Coronary artery (tissue), 2 donors: ENCODE results near the gene SFT2D1.

Experiments used
- DNase-seq: peaks from one replicate; pipeline ENCODE4 v3.0.0-alpha.2; 2017; ENCODE audit warnings: low spot score
- H3K27ac ChIP-seq, 2 donors: fragments of 200-600 bp; sonication (generic); one replicate each; pipeline ENCODE4 v1.5.1; 2016 to 2019
- H3K4me3 ChIP-seq: fragments of 200-600 bp; sonication (generic); 2 replicates; pipeline ENCODE4 v1.5.1; 2016; ENCODE audit warnings: mild to moderate bottlenecking, moderate library complexity
- CTCF ChIP-seq: fragments of 200-600 bp; sonication (generic); IDR thresholded peaks from one replicate; pipeline ENCODE4 v1.5.1; 2019; ENCODE audit warnings: antibody characterized with exemption

Gene SFT2D1

GRCh38 chr6:166318649-166319600 lies 23.4 kb downstream of the SFT2D1 start:
- DNase-seq: peak; percentile 58
- TF ChIP-seq CTCF: no peak
- Histone ChIP-seq H3K4me3 (no peak overlapping the region), H3K27ac (no peak overlapping the region)

- TF ChIP-seq CTCF: no peak
- DNase-seq: peak; percentile 41
- no peak overlapping the region for H3K4me3 ChIP-seq
- H3K27ac ChIP-seq: no peak overlapping the region
Measured at GRCh38 chr6:166318227-166318626, 24.1 kb downstream of the SFT2D1 start.

DNA sequence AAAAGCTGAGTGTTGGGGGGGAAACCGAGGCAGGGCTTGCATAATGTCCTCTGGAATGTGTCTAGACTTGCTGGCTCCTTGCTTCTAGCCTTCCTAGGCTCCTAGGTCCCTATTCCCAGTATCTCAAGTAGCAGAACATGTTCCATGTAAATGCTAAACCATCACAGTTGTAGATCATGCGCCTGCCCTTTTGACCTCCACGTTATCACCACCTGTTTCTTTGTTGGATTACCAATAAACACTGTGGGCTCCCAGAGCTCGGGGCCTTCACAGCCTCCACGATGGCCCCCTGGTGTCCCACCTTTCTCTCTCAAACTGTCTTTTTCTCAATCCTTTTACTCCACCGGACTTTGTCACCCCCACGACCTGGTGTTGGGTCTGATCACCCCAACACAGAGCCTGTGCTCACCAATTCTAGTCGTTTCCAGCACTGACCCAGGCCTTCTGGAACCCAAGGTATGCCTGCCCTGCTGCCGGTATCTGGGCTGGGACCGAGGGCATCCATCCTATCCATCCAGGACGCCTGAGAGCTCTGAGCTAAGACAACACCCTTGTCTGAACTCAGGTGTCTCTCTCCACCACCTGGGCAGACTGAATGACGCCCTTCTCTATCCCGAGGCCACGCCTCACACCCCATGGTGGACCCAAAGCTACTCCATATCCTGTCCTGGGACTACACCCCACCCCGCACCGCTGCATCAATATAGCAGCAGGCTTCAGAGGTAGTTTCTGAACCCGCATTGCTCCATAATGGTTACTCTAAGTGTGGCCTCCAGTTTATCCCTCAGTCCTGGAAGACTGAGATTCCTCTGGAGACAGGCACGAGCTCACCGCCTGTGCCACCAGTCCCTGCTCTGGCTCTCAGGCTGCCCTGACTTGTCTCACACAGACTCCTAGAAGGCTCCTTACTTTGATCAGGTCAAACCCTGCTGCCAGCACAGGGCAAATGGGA lies 24.8 kb downstream of the SFT2D1 start:
- TF ChIP-seq CTCF: no peak
- Histone ChIP-seq H3K4me3 (no peak overlapping the region), H3K27ac (no peak overlapping the region)
- peak; percentile 63 for DNase-seq

DNA sequence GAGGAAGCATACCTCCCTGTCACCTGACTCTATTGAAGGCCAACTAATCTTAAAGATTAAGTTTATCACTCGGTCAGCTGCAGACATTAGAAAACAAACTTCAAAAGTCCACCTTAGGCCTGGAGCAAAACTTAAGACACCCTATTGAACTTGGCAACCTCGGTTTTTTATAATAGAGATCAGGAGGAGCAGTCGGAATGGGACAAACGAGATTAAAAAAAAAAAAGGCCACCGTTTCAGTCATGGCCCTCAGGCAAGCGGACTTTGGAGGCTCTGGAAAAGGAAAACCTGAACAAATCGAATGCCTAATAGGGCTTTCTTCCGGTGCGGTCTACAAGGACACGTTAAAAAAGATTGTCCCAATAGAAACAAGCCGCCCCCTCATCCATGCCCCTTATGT lies 26.9 kb downstream of the SFT2D1 start:
- Histone ChIP-seq H3K4me3 (no peak overlapping the region), H3K27ac (no peak overlapping the region)
- no peak for TF ChIP-seq CTCF
- no peak for DNase-seq

DNA sequence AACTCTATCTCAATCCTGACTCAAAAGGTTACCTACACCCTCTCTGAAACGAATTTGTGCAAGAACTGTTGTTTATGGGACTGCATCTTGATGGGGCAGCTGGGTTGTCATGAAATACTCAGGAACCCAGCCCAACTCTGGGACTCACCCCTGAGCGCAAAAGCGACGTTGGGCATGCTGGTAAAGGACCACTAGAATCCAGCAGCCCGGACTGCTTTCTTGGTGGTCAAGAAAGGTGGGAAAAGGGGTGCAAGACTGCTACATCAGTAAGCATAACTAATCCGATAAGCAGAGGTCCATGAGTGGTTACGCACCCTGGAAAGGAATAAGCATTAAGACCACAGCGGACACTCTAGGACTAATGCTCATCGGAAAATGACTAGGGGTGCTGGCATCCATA lies 27.9 kb downstream of the SFT2D1 start:
- no peak for TF ChIP-seq CTCF
- peak; percentile 31 for DNase-seq

DNA sequence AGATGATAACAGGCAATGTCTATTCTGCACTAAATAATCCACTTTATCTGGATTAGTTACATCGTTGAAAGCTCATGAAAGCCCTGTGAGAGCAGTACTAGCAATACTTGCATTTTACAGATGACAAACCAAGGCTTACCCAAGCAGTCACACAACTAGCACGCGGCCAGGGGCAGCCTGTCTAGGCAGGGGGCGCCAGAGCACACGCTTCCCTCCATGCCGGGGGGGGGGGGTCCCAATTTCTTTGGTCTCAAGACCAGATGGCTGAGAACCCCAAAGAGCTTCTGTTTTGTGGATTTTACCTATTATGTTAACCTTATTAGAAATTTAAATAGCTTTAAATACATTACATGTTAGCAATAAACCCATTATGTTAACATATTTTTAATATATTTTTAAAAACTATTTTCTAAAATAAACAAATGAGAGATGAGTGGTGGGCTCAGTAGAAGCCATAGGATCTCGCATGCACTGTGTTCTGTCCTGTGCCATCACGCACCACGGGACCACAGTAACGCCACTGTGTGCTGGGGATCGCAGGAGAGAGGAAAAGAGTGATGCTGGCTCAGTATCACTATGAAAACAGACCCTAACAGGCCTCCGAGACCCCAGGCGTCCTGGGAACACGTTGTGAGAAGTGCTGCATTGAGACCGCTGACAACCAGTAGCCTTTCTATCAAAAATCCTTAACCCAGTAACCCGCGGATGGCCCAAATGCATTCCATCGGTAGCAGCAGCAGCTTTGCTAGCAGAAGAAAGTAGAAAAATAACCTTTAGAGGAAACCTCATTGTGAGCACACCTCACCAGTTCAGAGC lies 28.9 kb downstream of the SFT2D1 start:
- DNase-seq: peak; percentile 50
- peak; percentile 34 for TF ChIP-seq CTCF
- Histone ChIP-seq H3K4me3 (no peak overlapping the region), H3K27ac (no peak overlapping the region)

More for the DNA sequence above, 27.9 kb downstream of the SFT2D1 start:
- H3K27ac ChIP-seq: no peak overlapping the region
- H3K4me3 ChIP-seq: no peak overlapping the region
